Colonic mucosa (tissue), 4 donors: ENCODE data around the gene SURF4. TPM values are rescaled to one million over a fixed set of nuclear protein-coding genes. Genes with fewer than 3 reads are reported as not detected.

Experiments used
- DNase-seq: peaks from one replicate; pipeline ENCODE4 v3.0.0-alpha.2; 2020
- H3K27ac ChIP-seq: fragments of 200-600 bp; one replicate; pipeline ENCODE4 v1.8.0; 2021
- H3K27me3 ChIP-seq: fragments of 200-600 bp; one replicate; pipeline ENCODE4 v1.8.0; 2021
- H3K36me3 ChIP-seq: fragments of 200-600 bp; one replicate; pipeline ENCODE4 v1.8.0; 2021
- H3K4me1 ChIP-seq: fragments of 200-600 bp; one replicate; pipeline ENCODE4 v1.8.0; 2021; ENCODE audit warnings: mild to moderate bottlenecking
- H3K4me3 ChIP-seq: fragments of 200-600 bp; one replicate; pipeline ENCODE4 v1.8.0; 2021
- H3K9ac ChIP-seq, 2 donors: one replicate each; pipeline ENCODE4 v1.7.0; 2013; ENCODE audit warnings: control low read depth in 2 of 2, low read depth in 2 of 2, low read length in 2 of 2
- H3K9me3 ChIP-seq: fragments of 200-600 bp; one replicate; pipeline ENCODE4 v1.8.0; 2021
- CTCF ChIP-seq: fragments of 200-600 bp; IDR thresholded peaks from one replicate; pipeline ENCODE4 v1.8.0; 2022; ENCODE audit warnings: antibody characterized with exemption, mild to moderate bottlenecking
- intact Hi-C: fragments of 100-400 bp; cut with DNase I; formaldehyde crosslinking; loops from one replicate; pipeline ENCODE4 v1.14.1; 2022
- total RNA-seq, 2 donors: library from RNA; stranded (reverse); fragmentation: NEBNext Ultra II Directional in 1 of 2; extraction: Animal tissue kit (Norgen Biotek cat#: 25700) in 1 of 2; gene quantifications; one replicate each; pipeline ENCODE4 v1.2.1, GENCODE V29; 2021
- donor health status: healthy.
- donor health status: DM: no; HTN: no; CAD: no.
- donor health status: DM: no; HTN: no; CAD: no.

The SURF4 gene
- total RNA-seq, 2 donors from 2014 or later: 176 to 267 TPM

- H3K4me3 ChIP-seq: no peak overlapping the region
- no peaks in the 10 kb centered on the region for H3K9me3 ChIP-seq
Measured at GRCh38 chr9:133333566-133333965, 42.3 kb downstream of the SURF4 start.

DNA sequence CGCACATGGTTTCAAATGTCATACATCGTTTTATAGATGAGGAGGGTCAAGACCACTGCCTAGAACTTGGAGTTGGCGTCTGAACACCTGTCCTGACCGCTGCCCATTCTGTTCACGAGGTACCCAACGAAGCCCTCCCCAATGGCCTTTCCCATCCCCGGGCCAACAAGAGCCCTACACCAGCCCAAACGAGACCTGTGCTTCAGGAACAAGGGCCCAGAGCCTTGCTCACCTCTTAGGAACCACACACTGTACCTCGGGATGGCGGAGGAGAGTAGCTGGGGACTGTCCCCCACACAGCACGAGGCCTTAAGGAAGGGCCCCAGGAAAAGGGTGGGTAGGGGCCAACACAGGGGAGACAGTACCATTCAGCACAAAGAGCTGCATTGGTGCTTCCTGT is 42.8 kb downstream of the SURF4 start:
- H3K36me3 ChIP-seq: peaks cover 29% of the 10 kb centered on the region
- no peaks in the 10 kb centered on the region for H3K27me3 ChIP-seq
- H3K4me3 ChIP-seq: no peak overlapping the region
- intact Hi-C loops: no loop called here
- H3K4me1 ChIP-seq: peaks cover 18% of the 10 kb centered on the region
- H3K9ac ChIP-seq: peak overlapping the region in 1 of 2 donors; percentile 70
- H3K27ac ChIP-seq: no peak overlapping the region
- TF ChIP-seq CTCF: no peak
- no peak for DNase-seq
- H3K9me3 ChIP-seq: no peaks in the 10 kb centered on the region

More at GRCh38 chr9:133333566-133333965, 42.3 kb downstream of the SURF4 start:
- DNase-seq: no peak
- H3K4me1 ChIP-seq: peaks cover 18% of the 10 kb centered on the region
- H3K9ac ChIP-seq: peak overlapping the region; percentile 35 to 70
- peak overlapping the region; percentile 50 for H3K27ac ChIP-seq
- intact Hi-C loops: no loop called here
- no peak for TF ChIP-seq CTCF
- H3K36me3 ChIP-seq: peaks cover 29% of the 10 kb centered on the region
- no peaks in the 10 kb centered on the region for H3K27me3 ChIP-seq

DNA sequence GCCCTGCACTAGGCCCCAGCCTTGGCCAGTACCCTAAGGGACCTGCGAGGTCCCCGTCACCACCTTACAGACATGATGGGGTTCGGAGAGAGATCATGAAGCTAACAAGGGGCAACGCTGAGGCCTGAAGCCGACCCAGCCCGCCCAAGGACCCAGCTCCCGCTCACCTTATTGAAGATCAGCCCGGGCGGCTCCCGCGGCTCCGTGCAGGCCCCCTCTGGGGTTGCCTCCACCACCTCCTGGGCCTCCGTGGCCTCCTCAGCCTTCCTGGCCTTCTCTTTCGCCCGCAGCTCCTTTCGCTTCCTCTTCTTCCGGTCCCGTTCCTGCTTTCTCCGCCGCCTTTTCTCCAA is 43.5 kb downstream of the SURF4 start:
- Histone ChIP-seq H3K9me3 (no peaks in the 10 kb centered on the region), H3K9ac (no peak overlapping the region), H3K4me1 (peaks cover 18% of the 10 kb centered on the region), H3K27ac (no peak overlapping the region), H3K27me3 (no peaks in the 10 kb centered on the region), H3K36me3 (peaks cover 29% of the 10 kb centered on the region), H3K4me3 (no peak overlapping the region)
- intact Hi-C loops: no loop called here
- DNase-seq: no peak
- no peak for TF ChIP-seq CTCF

- no peak overlapping the region for H3K4me3 ChIP-seq
- DNase-seq: no peak
- H3K27ac ChIP-seq: no peak overlapping the region
- peaks cover 29% of the 10 kb centered on the region for H3K36me3 ChIP-seq
- intact Hi-C loops: no loop called here
- H3K27me3 ChIP-seq: no peaks in the 10 kb centered on the region
- TF ChIP-seq CTCF: no peak
- H3K9ac ChIP-seq: no peak overlapping the region
- peaks cover 18% of the 10 kb centered on the region for H3K4me1 ChIP-seq
- no peaks in the 10 kb centered on the region for H3K9me3 ChIP-seq
Measured at GRCh38 chr9:133331641-133332380, 44.0 kb downstream of the SURF4 start.

DNA sequence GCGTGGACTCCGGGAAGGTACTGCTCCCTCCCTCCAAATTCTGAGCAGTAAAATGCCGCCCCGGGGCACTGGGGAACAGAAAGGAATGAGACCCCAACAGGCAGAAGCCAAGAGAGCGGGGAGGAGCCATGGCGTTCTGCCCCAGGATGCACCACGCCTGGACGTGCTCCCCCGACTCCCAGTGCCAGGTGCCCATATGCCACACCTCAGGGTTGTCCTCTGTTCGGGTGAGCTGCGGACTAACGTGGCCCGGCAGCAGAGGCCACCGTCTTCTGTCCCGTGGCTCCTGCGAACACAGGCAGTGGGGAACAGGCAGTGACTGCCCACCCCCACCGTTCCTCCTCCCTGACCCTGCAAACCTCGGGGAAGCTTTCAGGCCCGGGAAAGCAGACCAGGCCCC is 44.6 kb downstream of the SURF4 start:
- intact Hi-C loops: no loop called here
- H3K9ac ChIP-seq: no peak overlapping the region
- DNase-seq: no peak

More for the DNA sequence above, 44.6 kb downstream of the SURF4 start:
- Histone ChIP-seq H3K36me3 (peaks cover 29% of the 10 kb centered on the region), H3K27ac (no peak overlapping the region), H3K4me1 (peaks cover 18% of the 10 kb centered on the region), H3K4me3 (no peak overlapping the region), H3K27me3 (no peaks in the 10 kb centered on the region), H3K9me3 (no peaks in the 10 kb centered on the region)
- no peak for TF ChIP-seq CTCF
